Muscle of leg (tissue), 11 donors: Measurements from ENCODE around the gene ALOX5. TPM values are rescaled to one million over a fixed set of nuclear protein-coding genes. Genes with fewer than 3 reads are reported as not detected.
A peak's percentile ranks its signal among the peaks of the same experiment; 100 is the strongest.

ENCODE experiments used
- DNase-seq: peaks from one replicate; pipeline ENCODE4 v3.0.0; 2013
- H3K27ac ChIP-seq: one replicate; pipeline ENCODE4 v1.5.1; 2013; ENCODE audit warnings: mild to moderate bottlenecking, low read length, control low read depth
- H3K27me3 ChIP-seq: one replicate; pipeline ENCODE4 v1.6.1; 2013; ENCODE audit warnings: low read length; ENCODE audit not compliant: control insufficient read depth, insufficient read depth
- H3K36me3 ChIP-seq: one replicate; pipeline ENCODE4 v1.6.1; 2013; ENCODE audit warnings: low read length; ENCODE audit not compliant: control insufficient read depth, insufficient read depth
- H3K4me1 ChIP-seq: one replicate; pipeline ENCODE4 v1.6.1; 2013; ENCODE audit warnings: low read length; ENCODE audit not compliant: control insufficient read depth, insufficient read depth
- H3K4me3 ChIP-seq: one replicate; pipeline ENCODE4 v1.5.1; 2013; ENCODE audit warnings: low read length, control low read depth
- H3K9me3 ChIP-seq: replicated peaks from 2 replicates; pipeline ENCODE4 v1.6.1; 2013; ENCODE audit warnings: low read depth, low read length; ENCODE audit not compliant: control insufficient read depth
- WGBS: methylation state at CpG from one replicate; pipeline ENCODE4 v1.1.5; 2013; ENCODE audit warnings: missing lambda C conversion rate; ENCODE audit not compliant: insufficient coverage; 5-methylcytosine and 5-hydroxymethylcytosine counted together
- polyA plus RNA-seq, 8 donors: library from polyadenylated mRNA; unstranded; fragments of 120-200 nt; gene quantifications; one replicate each; pipeline versions ENCODE4 v1.2.1 to v1.2.3, GENCODE V29; 2013; ENCODE audit warnings: inconsistent platforms in 1 of 8, low replicate concordance in 1 of 8; ENCODE audit not compliant: insufficient read length in 8 of 8, insufficient read depth in 1 of 8
- total RNA-seq: library from RNA; stranded (reverse); fragments of 120-200 nt; gene quantifications from one replicate; pipeline ENCODE4 v1.2.4, GENCODE V29; 2013

The ALOX5 gene
- total and polyA plus RNA-seq, 9 donors, result 0.58 to 1.9 (median 1.2) TPM

GRCh38 chr10:45463244-45464116 is 89.5 kb downstream of the ALOX5 start:
- Histone ChIP-seq H3K36me3 (peaks cover 24% of the 10 kb centered on the region), H3K27ac (no peak overlapping the region), H3K4me3 (no peak overlapping the region), H3K4me1 (peaks cover 7% of the 10 kb centered on the region), H3K27me3 (no peaks in the 10 kb centered on the region), H3K9me3 (no peaks in the 10 kb centered on the region)
- WGBS, result 89% methylated on average over 18 of the region's 23 CpGs
- DNase-seq, result no peak

- no peaks in the 10 kb centered on the region for H3K27me3 ChIP-seq
- 57% methylated on average over 2 of the region's 6 CpGs for WGBS
- H3K9me3 ChIP-seq, result no peaks in the 10 kb centered on the region
- peaks cover 13% of the 10 kb centered on the region for H3K36me3 ChIP-seq
- no peak overlapping the region for H3K27ac ChIP-seq
- H3K4me1 ChIP-seq, result peaks cover 10% of the 10 kb centered on the region
- no peak overlapping the region for H3K4me3 ChIP-seq
- peak; percentile 77 for DNase-seq
Observed at GRCh38 chr10:45464958-45465567, 91.0 kb downstream of the ALOX5 start.

- no peaks in the 10 kb centered on the region for H3K9me3 ChIP-seq
- no peaks in the 10 kb centered on the region for H3K27me3 ChIP-seq
- peaks cover 14% of the 10 kb centered on the region for H3K4me1 ChIP-seq
- no peak overlapping the region for H3K27ac ChIP-seq
- 77% methylated on average over 4 of the region's 5 CpGs for WGBS
- peak; percentile 47 for DNase-seq
- H3K36me3 ChIP-seq, result peaks cover 5% of the 10 kb centered on the region
- no peak overlapping the region for H3K4me3 ChIP-seq
Observed at GRCh38 chr10:45466784-45467183, 92.8 kb downstream of the ALOX5 start.

- H3K4me3 ChIP-seq, result no peak overlapping the region
- peaks cover 4% of the 10 kb centered on the region for H3K36me3 ChIP-seq
- H3K4me1 ChIP-seq, result peaks cover 16% of the 10 kb centered on the region
- no peaks in the 10 kb centered on the region for H3K27me3 ChIP-seq
- H3K27ac ChIP-seq, result no peak overlapping the region
- WGBS, result 54% methylated on average over 4 of the region's 5 CpGs
- H3K9me3 ChIP-seq, result no peaks in the 10 kb centered on the region
- no peak for DNase-seq
Observed at GRCh38 chr10:45468079-45468478, 94.1 kb downstream of the ALOX5 start.

GRCh38 chr10:45470098-45471012 is 96.3 kb downstream of the ALOX5 start:
- no peaks in the 10 kb centered on the region for H3K27me3 ChIP-seq
- DNase-seq, result no peak
- WGBS, result 56% methylated on average over 5 of the region's 10 CpGs
- no peak overlapping the region for H3K27ac ChIP-seq
- no peak overlapping the region for H3K4me3 ChIP-seq
- H3K36me3 ChIP-seq, result no peaks in the 10 kb centered on the region
- H3K4me1 ChIP-seq, result peaks cover 17% of the 10 kb centered on the region
- H3K9me3 ChIP-seq, result no peaks in the 10 kb centered on the region

- WGBS, result no CpG with 5 or more reads among the region's 2 CpGs
- H3K27me3 ChIP-seq, result no peaks in the 10 kb centered on the region
- H3K4me1 ChIP-seq, result peaks cover 16% of the 10 kb centered on the region
- H3K36me3 ChIP-seq, result no peaks in the 10 kb centered on the region
- DNase-seq, result no peak
- H3K9me3 ChIP-seq, result peaks cover 3% of the 10 kb centered on the region
- H3K27ac ChIP-seq, result no peak overlapping the region
- H3K4me3 ChIP-seq, result no peak overlapping the region
Observed at GRCh38 chr10:45471059-45471458, 97.0 kb downstream of the ALOX5 start.

GRCh38 chr10:45471531-45472310 is 97.7 kb downstream of the ALOX5 start:
- peaks cover 7% of the 10 kb centered on the region for H3K9me3 ChIP-seq
- peak; percentile 61 for DNase-seq
- WGBS, result 60% methylated on average over 5 of the region's 8 CpGs
- H3K4me3 ChIP-seq, result no peak overlapping the region
- no peaks in the 10 kb centered on the region for H3K36me3 ChIP-seq
- H3K27me3 ChIP-seq, result no peaks in the 10 kb centered on the region
- peaks cover 16% of the 10 kb centered on the region for H3K4me1 ChIP-seq
- H3K27ac ChIP-seq, result no peak overlapping the region

- no peak overlapping the region for H3K27ac ChIP-seq
- H3K27me3 ChIP-seq, result no peaks in the 10 kb centered on the region
- H3K36me3 ChIP-seq, result no peaks in the 10 kb centered on the region
- peaks cover 15% of the 10 kb centered on the region for H3K9me3 ChIP-seq
- no peak for DNase-seq
- no peak overlapping the region for H3K4me3 ChIP-seq
- peaks cover 16% of the 10 kb centered on the region for H3K4me1 ChIP-seq
- WGBS, result 89% methylated on average over 2 of the region's 4 CpGs
Observed at GRCh38 chr10:45473126-45473525, 99.1 kb downstream of the ALOX5 start.

GRCh38 chr10:45476559-45476958 is 102.5 kb downstream of the ALOX5 start:
- Histone ChIP-seq H3K27me3 (no peaks in the 10 kb centered on the region), H3K4me3 (no peak overlapping the region), H3K36me3 (no peaks in the 10 kb centered on the region), H3K4me1 (peaks cover 9% of the 10 kb centered on the region), H3K27ac (no peak overlapping the region), H3K9me3 (peaks cover 18% of the 10 kb centered on the region)
- WGBS, result no CpG with 5 or more reads among the region's 1 CpG
- no peak for DNase-seq
